Activated T-helper 9 cell treated with anti-CD3 and anti-CD28 coated beads, Interleukin-2, amount 50 U/mL, for 16 hours (primary cell): ENCODE measurements around the gene MPND.

ENCODE experiments used
- DNase-seq: peaks from one replicate; pipeline ENCODE4 v3.0.0-alpha.2; 2020; ENCODE audit warnings: low read depth

MPND gene

DNA sequence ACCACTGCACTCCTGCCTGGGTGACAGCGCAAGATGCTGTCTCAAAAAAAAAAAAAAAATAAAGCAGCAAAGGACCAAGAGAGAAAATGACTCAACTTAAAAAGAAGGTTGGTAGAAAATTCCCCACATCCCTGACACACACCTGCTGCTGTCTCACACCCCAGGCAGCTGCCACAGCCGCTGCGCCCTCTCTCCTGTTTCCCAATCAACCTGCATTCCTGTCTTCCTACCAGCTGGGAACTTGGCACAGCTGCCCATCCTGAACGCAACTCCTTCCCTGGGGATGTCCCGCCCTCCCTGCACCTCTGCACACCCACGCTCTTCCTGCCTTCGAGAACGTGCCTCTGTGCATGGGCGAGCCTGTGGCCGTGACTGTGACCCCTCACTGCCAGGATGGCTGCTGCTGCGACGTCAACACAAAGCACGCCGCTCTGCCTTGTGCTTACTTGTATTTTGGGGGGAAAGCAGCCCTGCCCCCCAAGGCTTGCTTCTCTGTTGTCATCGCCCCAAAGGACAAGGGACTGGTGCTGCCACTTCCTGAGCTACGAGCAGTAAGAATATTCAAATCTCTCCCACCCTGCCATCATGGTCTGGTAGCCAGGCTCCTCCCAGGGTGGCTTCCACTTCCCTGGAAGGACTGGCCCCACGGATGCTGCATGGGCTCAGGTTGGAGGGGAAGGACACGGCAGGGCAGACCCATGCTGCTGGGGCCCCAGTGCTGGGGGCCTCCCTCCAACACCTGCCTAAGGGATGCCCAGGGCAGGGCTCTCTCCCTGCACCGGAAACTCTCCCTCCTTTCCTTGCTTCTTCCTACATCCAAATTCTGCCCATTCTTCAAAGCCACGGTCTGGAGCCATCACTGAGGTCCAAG lies 36.3 kb downstream of the MPND start:
- no peak for DNase-seq

DNA sequence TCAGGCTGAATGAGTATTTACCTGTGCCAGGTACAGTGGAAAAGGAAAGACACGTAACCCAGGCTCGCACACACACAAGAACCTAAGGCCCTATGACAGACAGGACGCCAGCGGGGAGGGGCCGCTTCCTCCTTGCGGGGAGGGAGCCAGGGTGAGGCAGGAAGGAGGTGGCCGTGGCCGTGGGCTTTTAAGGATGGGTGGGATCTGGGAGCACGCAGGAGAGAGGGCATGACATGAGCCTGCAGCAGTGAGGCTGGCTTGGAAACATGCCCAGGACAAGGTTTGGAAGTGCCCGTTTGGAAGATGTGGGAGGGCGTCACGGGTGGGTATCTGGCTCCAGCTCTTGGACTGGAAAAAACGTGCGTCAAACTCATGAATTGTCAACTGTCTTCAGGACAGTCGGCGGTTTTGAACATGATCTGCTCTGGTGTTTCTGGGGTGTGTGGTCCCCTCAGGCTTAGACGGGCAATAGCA lies 36.9 kb downstream of the MPND start:
- DNase-seq, result peak; percentile 37

DNA sequence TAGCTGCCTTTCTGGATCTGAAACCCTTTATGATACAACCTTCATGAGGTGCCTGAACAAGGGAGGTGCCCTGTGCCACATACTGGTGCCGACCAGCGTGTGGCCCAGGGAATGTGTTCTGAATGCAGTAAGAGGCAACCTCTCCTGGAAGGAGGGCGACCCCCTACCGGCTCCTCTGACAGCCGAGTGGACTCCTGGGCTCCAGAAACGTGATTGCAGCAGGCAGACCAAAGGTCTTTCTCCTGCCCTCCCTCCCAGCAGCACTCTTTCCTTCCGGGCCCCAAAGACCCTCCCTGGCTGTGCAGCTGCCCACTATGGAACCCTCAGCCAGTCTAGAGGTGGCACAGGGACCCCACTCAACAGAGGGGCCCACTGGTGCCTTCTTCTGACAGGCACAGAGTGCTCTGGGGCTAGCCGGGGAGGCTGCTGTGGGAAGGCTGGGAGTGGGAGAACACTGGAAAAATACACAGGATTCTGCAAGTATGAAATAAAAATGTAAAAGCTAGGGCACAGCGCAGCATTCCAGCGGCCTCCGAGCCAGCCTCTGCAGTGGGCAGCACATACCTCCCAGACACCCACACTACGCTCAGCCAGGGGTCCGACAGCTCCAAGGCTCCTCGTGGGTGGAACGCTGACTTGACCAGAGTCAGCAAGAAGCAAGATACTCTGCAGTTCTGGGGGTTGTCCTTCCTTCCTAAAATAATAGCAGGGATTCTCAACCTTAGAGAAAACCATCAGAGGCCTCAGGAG lies 42.1 kb downstream of the MPND start:
- no peak for DNase-seq

DNA sequence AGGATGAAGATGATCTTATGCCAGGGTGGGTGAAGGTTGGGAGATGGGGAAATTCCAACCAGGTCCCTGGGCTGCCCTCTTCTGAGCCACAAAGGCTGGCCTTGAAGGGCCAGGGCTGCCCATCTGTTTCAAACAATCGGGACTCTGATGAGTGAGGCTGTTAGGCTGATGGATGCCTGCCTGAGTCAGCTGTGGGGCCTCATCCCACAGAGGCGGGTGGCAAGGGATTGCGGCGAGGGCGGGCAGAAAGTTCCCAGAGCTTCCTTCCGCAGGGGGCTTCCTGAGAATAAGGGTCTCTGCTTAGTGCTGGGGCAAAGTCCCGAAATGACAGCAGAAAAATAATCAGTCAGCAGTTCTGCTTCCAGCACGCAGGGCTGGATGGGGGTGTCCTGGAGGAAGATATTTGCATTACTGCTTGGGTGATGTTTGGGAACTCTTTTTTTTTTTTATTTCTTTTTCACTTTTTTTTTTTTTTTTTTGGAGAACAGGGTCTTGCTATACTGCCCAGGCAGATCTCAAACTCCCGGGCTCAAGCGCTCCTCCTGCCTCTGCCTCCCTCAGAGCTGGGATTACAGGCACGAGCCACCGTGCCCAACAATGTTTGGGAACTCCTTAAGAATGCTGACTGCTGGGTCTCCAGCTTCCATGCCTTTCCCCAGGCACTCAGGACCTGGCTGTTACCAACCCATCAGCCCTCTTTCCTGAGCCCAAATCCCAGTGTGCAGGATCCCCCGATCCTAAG lies 42.9 kb downstream of the MPND start:
- no peak for DNase-seq

DNA sequence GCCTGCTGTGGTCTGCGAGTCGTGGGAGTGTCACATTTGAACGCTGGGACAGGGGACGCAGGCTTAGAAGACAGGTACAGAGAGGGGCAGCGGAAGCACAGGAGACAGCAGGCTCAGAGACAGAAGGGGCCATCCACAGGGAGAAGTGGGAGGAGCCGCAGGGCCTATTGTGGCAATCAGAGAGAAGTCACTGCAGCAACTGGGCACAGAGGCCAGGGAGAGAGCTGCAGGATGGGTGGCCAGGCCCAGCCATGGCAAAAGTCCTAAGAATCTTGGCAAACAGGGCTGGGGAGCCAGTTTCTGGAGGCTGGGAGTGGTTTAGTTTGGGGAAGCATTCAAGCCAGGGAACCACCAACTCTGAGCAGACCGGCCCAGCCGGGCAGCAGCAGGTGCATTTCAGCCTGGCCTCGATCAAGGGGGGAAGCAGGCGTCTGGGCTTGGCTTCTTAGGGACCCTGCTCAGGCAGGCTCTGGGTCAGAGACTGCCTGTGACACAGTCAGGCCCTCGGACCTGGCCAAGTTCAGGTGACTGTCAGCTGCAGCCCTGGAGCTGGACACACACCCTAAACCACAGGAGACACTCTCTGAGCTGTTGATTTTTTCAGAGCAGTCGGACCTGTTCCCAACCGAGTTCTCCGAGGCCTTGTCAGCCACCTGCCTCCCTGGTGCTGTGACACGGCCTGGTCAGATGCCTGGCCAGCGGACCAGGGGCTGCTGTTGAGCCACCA lies 45.1 kb downstream of the MPND start:
- DNase-seq, result no peak

DNA sequence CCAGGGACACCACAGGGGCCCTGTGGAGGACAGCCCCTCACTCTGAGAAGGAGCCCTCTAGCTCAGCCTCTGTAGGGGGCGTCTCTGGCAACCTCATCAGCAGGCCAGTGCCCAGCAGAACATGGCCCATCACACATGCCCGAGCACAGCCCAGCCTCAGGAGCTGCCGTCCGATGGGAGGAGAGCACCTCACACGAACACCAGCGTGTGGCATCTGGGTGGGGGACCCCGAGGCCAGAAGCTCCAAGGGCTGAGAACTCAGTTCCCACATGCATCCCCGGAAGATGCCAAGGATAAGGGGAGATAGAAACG lies 45.7 kb downstream of the MPND start:
- no peak for DNase-seq

DNA sequence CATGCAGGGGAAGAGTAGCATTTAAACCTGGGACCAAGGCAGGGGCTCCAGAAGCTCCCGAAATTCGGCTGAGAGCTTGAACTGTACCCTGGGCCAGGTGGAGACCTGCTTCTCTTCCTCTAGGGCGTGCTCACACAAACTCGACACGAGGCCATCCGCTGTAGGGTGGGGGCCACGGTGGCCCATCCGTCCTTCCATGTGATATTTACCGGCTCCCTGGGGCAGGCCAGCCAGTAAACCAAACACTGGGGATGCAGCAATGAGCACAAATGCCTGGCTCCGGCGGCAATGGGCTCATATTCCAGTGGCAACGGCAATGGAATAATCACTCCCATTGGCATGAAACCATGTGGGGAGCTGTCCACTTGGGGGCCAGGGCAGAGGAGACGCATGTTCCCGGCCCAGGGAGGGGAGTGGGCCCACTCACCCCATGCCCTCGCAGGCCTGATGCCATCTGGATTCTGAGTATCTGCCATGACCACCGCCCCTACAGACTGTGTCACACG lies 46.2 kb downstream of the MPND start:
- no peak for DNase-seq

DNA sequence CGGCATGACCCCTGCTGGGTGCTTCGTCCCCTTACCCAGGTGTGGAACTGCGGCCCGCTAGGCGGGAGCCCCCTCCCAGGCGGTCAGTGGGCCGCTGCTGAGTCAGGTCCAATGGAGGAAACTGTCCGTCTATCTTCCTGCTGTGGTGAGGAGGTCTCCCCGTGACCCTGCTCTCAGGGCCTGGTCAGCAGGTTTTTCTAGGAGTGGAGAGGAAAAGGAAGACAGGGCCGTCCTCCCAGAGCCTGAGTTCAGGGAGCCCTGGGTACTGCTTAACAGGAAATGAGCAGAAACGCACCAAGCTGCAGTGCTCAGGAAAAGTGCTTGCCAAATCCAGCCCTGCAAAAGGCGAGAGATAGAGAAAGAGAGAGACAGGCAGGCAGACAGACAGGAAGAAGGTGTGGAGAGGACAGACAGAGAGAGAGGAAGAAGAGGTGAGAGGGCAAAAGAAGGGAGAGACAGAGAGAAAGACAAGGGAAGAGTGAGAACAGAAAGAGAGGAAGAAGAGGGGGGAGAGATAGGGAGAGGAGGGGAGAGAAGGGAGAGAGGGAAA lies 46.7 kb downstream of the MPND start:
- no peak for DNase-seq

DNA sequence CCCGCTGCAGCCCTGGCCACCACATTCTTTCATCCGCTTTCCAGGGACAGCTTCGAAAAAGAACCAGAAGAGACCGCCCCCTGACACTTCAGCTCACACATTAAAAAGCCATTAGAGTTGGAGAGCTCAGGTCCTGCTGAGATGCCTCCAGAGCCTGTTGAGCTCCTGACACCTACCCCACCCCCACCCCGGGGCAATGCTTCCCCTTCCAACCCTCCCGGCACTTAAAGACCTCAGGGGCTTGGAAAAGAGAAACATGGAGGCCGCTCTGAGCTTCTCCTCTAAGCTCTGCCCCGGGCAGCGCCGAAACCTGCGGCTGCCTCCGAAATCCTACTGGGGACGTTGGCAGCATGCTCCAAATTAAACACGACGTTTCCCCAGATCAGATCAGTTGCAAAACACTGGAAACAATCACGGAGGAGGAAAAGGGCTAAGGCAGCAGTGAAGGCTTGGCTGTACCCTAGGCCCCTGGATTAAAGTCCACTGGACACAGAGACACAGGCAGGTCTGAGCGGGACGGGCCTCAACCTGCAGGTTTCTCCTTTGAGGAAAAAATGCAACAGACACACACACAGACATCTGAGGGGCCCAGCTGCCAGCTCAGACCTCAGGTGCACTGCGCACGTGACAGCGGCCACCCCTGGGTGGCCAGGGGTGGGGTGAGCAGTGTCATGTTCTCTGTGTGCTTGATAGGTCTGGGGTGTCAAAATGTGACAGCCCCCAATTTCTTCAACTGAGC lies 47.4 kb downstream of the MPND start:
- no peak for DNase-seq

DNA sequence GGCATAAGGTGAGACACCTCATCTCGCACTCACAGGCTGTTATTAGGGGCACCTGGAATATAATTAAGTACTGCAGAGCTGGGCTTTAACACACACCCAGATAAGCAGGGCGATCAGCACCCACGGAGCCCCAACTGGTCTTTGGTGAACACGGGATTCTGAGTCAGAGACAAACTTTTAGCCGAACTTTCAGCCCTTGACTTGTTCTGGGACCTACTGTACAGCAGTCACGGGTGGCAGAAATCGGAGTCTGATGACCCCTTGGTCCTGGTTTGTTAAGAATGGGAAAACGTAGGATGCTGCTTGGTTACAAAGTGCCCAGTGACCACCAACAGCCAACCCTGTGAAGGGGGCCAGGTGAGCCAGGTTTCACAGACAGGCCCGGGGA lies 47.9 kb downstream of the MPND start:
- no peak for DNase-seq

DNA sequence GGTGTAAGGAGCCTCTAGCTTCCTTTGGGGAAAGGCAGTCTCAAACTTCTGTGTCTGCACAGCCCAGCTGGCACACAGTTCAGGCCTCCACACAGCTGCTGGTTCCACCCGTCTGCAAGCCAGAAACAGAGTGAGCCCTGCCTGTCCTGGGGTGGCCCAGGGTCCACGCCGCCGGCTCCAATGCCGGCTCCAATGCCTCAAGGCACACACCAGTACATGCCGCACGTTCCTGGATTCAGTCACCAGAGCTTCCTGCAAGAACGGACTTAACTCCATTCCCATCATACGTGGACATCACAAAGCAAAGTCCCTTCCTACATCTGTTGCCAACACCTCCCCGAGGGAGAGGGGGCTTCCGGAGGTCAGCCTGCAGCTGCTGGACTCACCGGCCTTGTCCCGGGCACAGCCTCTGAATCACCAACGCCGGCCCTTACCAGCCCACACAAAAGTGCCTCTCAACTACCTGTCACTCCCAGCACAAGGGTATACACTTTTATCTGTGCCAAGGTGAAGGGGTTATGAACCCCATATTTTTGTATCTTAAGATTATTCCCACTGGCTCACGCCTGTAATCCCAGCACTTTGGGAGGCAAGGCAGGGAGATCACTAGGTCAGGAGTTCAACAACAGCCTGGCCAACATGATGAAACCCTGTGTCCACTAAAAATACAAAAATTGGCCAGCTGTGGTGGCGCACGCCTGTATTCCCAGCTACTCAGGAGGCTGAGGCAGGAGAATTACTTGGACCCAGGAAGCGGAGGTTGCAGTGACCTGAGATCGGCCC lies 48.5 kb downstream of the MPND start:
- no peak for DNase-seq

DNA sequence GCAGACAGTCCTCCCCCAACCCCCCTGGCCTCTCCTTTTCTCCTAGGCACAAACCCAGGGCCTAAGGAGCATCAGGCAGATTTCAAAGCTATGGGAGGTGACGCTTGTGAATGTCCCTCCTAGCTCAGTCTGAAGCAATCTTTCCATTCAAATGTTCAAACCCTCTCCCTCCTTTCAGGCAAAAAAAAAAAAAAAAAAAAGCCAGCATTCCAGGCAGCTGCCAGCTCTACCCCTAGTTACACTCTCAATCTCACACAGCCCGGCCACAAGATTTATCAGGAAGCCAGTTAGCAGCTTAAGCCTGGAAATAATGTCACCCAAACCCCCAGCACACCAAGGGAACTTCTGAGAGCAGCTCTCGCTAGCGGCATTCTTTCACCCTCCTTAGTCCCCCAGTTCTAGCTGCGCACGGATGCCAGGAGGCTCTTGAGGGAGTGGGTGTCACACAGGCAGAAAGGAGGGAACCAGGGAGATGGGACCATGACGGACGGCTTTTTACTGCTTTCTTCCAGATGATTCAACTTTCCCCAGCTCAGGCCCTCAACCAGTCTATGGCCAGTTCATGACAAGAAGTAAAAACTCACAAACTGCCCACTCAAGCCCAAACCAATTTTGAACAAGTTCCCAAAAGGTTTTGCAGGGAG lies 50.7 kb downstream of the MPND start:
- no peak for DNase-seq

DNA sequence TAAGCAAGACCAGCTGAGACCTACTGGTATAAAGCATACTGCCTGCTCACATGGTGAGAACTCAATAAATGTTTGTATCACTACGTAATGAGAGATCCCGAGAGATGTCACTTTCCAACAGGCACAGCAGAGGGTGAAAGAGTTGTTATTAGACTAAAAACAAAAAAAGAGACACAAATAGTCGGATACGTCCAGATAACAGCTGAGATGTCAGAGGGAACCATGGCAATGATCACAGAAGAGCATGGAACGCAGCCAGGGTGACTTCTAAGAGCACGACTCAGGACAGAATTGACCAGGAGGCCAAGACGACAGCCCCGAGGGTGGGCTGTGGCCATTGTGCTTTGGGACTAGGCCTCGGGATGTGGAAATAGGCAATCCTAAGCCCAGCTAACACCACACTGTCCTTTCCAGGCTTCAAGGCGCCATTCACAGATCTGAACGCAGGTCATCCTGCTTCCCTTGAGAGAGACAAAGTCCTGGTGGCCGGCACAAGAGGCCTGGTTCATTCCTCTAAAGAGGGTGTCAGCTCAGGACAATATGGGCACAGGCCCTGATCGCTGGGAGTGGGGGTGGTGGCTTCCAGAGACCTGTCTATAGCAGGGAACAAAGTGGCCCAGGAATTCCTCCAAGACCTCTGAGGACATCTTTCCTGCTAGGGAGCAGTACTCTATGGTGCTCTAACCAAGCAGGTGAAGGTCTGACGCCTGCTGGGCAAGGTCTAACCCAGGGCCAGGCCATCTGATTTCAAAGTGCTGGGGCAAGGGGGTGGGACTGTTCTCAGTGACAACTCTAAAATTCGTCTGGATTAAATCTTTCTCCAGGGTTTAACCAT lies 53.8 kb downstream of the MPND start:
- DNase-seq, result no peak

DNA sequence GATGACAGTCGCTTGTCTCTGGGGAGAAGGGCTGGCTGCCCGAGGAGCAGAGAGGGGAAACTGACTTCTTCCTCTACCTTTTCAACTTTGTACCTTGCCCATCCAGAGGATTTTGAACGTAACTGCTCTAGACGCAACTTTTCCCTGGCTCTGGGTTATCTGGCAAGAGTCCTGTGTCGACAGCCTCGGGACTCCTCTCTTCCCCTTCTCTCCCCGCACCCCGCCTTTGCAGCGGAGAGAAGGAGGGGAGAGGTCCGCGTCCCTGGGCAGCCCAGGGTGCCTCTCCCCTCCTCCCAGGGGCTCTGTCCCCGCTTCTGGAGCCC lies 56.4 kb downstream of the MPND start:
- no peak for DNase-seq

DNA sequence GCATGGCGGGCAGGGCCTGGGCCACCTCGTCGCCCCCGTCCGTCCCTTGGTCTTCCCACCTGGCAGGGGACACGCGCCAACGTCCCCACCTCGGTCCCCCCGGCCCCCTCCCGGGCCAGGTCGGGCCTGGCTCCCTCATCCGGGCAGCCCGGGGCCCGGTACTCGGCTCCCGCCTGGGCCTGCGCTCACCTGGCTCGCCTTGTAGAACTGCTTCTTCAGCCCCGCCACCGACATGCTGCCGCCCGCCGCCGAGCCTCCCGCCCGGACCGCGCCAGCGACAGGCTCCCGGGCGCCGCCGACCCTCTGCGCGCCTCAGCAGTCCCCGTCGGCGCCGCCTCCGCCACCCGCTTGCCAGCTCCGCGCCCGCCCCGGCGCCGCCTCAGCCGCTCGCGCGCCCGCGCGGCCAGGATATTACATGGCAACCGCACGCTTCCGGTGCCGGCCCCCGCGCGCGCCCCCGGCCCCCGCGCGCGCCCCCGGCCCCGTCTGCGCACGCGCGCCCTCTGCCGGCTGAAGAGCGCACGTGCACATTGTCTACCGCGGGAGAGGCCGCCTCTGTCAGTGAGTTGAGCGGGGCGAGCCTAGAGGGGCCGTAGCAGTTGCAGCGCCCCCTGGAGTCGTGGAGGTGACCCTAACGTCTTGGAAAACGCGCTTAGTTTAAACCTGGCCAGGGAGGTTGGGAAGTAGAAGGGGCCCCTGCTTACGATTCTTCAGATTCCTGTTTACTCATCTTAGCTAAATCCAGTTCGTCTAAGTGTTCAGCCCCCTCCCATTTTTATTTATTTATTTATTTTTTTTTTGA lies 57.0 kb downstream of the MPND start, which contains the start of gene SH3GL1:
Gene SH3GL1, minus strand, starts transcription at position 413 of the 802 bp plus-strand sequence. Its CDS starts 179 bp downstream, at position 234.
- peak; percentile 88 for DNase-seq

DNA sequence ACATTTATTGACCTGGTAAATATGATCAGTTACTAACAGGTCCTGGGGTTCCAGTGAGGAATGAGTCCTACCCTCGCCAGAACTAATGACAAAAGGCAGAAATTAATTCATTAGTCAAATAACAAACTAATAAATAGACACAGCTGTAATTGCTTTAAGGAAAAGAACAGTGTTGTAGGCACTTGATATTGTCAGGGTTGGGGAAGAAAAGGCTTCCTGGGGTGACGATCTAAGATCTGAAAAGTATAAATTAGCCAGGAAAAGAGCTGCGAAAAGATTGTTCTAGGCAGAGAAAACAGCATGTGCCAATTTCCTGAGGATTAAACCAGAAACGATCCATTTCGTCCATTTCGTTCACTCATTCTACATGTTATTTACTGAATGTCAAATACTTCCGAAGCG lies 58.4 kb downstream of the MPND start:
- no peak for DNase-seq

DNA sequence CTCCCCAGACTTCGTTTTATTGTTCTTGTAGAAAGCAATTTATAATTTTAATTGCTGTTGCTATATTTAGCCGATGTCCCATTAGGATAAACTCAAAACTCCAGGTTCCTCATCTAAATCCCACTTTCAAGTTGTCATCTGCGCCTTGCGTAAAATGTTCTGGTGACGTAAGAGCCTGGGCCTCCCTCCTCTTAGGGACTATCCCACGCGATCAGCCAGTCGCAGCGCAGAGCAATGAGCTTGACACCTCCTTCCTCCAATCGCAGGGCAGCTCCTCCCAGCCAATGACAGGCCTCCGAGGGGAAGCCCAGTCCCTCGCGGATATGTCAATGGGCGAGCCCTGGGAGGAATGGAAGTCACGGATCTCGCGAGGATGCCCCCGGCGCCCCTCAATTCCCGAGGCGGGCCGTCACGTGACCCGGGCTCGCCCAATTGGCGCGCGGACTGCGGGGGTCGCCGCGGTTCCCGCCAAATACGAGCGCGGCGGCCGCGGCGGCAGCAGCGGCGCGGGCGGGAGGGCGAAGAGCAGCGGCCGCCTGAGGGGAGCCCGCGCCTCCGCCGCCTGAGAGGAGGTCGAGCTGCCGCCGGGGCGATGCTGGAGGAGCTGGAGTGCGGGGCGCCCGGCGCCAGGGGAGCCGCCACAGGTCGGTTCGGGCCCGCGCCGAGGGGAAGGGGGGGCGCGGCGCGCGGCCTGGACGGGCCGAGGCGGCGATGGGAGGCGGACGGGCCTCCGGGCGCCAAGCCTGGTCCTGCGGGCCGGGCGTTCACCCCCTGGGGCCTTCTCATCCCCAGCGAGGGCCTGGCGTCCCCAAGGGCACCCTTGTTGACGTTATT lies 59.0 kb downstream of the MPND start, which contains the start of gene CHAF1A:
Gene CHAF1A, plus strand, starts transcription at position 470 of the 834 bp plus-strand sequence. Its CDS starts 123 bp downstream, at position 593.
- peak; percentile 98 for DNase-seq
